ENCODE data around the gene SETD4.

DNA sequence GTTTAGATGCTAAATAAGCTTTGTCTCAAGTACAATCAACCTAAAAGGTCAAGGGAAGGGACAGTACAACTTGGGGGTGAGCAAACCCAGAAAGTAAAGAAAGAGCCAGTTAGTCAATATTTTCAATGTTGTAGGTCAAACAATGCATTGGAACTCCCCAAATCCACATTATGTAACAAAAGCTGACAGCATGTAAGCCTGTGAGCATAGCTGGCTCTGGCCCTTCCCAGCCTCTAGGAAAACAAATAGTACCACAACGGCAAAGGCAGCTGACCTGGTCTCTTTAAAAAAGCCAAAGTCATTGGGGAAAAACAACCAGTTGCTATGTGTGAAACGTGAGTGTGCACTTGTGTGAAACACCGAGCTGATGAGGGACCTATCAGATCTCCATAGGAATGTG is 12.9 kb upstream of the SETD4 start:
- no peak for TF ChIP-seq CTCF (conservative IDR thresholded peaks at IDR 0.05; ENCODE audit: low read depth, low read length)
- no peak for TF ChIP-seq EZH2 (IDR thresholded peaks at IDR 0.05; ENCODE audit: low read length, unreplicated experiment)
- no peak for TF ChIP-seq EZH2phosphoT487 (IDR thresholded peaks at IDR 0.05; ENCODE audit: borderline replicate concordance, low read length)
